ENCODE results near the gene TMCO4. TPM values are rescaled to one million over a fixed set of nuclear protein-coding genes. Genes with fewer than 3 reads are reported as not detected.
A peak's percentile ranks its signal among the peaks of the same experiment; 100 is the strongest.
"Not testable (repeated sequence)": the region's sequence is repeated elsewhere in the genome, so short reads cannot be mapped to it uniquely, and the experiment has no call there.

The TMCO4 gene
- polyA plus RNA-seq, 1 experiment, result 10.1 TPM

- Histone ChIP-seq H3K9me3 (ENCODE audit: control insufficient read depth, insufficient read depth, low read length) (no peaks in the 10 kb centered on the region), H3K27ac (ENCODE audit: low read depth, low read length) (peak overlapping the region; percentile 11), H3K4me3 (ENCODE audit: low read depth, low read length) (no peak overlapping the region), H3K27me3 (ENCODE audit: control insufficient read depth, insufficient read depth, low read length) (no peaks in the 10 kb centered on the region)
- no peak for TF ChIP-seq CTCF (IDR thresholded peaks at IDR 0.05; ENCODE audit: low read depth, low read length)
- DNase-seq (ENCODE audit: low read depth, low spot score), result no peak
- ChIA-PET POLR2A (no interaction called here), CTCF (no interaction called here)
Observed at GRCh38 chr1:19793360-19794046, 6.2 kb downstream of the TMCO4 start.

GRCh38 chr1:19792237-19793002, 7.3 kb downstream of the TMCO4 start:
- no peaks in the 10 kb centered on the region for H3K27me3 ChIP-seq (ENCODE audit: control insufficient read depth, insufficient read depth, low read length)
- H3K9me3 ChIP-seq (ENCODE audit: control insufficient read depth, insufficient read depth, low read length), result no peaks in the 10 kb centered on the region
- no peak overlapping the region for H3K27ac ChIP-seq (ENCODE audit: low read depth, low read length)
- DNase-seq (ENCODE audit: low read depth, low spot score), result no peak
- TF ChIP-seq CTCF (IDR thresholded peaks at IDR 0.05; ENCODE audit: low read depth, low read length), result no peak
- ChIA-PET POLR2A (no interaction called here), CTCF (interaction anchor here (0.6 to 1.1 kb wide), 2 partner anchors 31 to 76 kb away, joined by 3 to 5 read pairs; no protein-coding TSS in a partner anchor)
- no peak overlapping the region for H3K4me3 ChIP-seq (ENCODE audit: low read depth, low read length)

- H3K27me3 ChIP-seq (ENCODE audit: control insufficient read depth, insufficient read depth, low read length); H3K9me3 ChIP-seq (ENCODE audit: control insufficient read depth, insufficient read depth, low read length); DNase-seq (ENCODE audit: low read depth, low spot score); H3K4me3 ChIP-seq (ENCODE audit: low read depth, low read length); POLR2A ChIA-PET; H3K27ac ChIP-seq (ENCODE audit: low read depth, low read length): not testable (repeated sequence)
- CTCF ChIA-PET, result interaction anchor here (0.6 to 1.3 kb wide), 5 partner anchors 9 to 93 kb away, joined by 3 to 7 read pairs (median 4); no protein-coding TSS in a partner anchor
Observed at GRCh38 chr1:19790061-19790975, 9.4 kb downstream of the TMCO4 start.

- DNase-seq (ENCODE audit: low read depth, low spot score), result no peak
- no peak overlapping the region for H3K4me3 ChIP-seq (ENCODE audit: low read depth, low read length)
- no peak overlapping the region for H3K27ac ChIP-seq (ENCODE audit: low read depth, low read length)
- TF ChIP-seq CTCF (IDR thresholded peaks at IDR 0.05; ENCODE audit: low read depth, low read length), result no peak
- H3K9me3 ChIP-seq (ENCODE audit: control insufficient read depth, insufficient read depth, low read length), result no peaks in the 10 kb centered on the region
- ChIA-PET CTCF (interaction anchor here (1.3 kb wide), 1 partner anchor 25 kb away, joined by 3 read pairs; no protein-coding TSS in a partner anchor), POLR2A (no interaction called here)
- no peaks in the 10 kb centered on the region for H3K27me3 ChIP-seq (ENCODE audit: control insufficient read depth, insufficient read depth, low read length)
Observed at GRCh38 chr1:19786988-19787423, 12.7 kb downstream of the TMCO4 start.

- TF ChIP-seq CTCF (IDR thresholded peaks at IDR 0.05; ENCODE audit: low read depth, low read length), result no peak
- Histone ChIP-seq H3K4me3 (ENCODE audit: low read depth, low read length) (no peak overlapping the region), H3K27me3 (ENCODE audit: control insufficient read depth, insufficient read depth, low read length) (no peaks in the 10 kb centered on the region), H3K9me3 (ENCODE audit: control insufficient read depth, insufficient read depth, low read length) (no peaks in the 10 kb centered on the region), H3K27ac (ENCODE audit: low read depth, low read length) (no peak overlapping the region)
- CTCF ChIA-PET, result no interaction called here
- no peak for DNase-seq (ENCODE audit: low read depth, low spot score)
- POLR2A ChIA-PET, result no interaction called here
Observed at GRCh38 chr1:19785660-19786059, 14.1 kb downstream of the TMCO4 start.
